NCI-H1436 treated with DMSO at 0.1 percent for 48 hours (cell line): Measurements from ENCODE around the gene RAB25.
A peak's percentile ranks its signal among the peaks of the same experiment; 100 is the strongest.
"Not testable (repeated sequence)": the region's sequence is repeated elsewhere in the genome, so short reads cannot be mapped to it uniquely, and the experiment has no call there.

Experiments used
- DNase-seq: peaks from one replicate; lab custom pipeline; 2025; lab: John Stamatoyannopoulos, UW

RAB25 gene

GRCh38 chr1:156060937-156061636 lies at the start of gene RAB25:
TSS of gene RAB25 (plus strand) at chr1:156061160. CDS start at chr1:156061401, 241 bp downstream.
- no peak for DNase-seq

GRCh38 chr1:156012051-156012817 lies 48.7 kb upstream of the RAB25 start:
- no peak for DNase-seq

- DNase-seq = no peak
Observed at GRCh38 chr1:156014829-156015228, 46.1 kb upstream of the RAB25 start.

GRCh38 chr1:156019946-156020292 lies 41.0 kb upstream of the RAB25 start:
- no peak for DNase-seq

- peak; percentile 68 for DNase-seq
Observed at GRCh38 chr1:156020293-156021092, 40.5 kb upstream of the RAB25 start, which contains the start of gene SSR2. TSS of gene SSR2 (minus strand) at chr1:156020951. CDS start at chr1:156020167, 784 bp downstream.

GRCh38 chr1:156021093-156021428 lies 39.9 kb upstream of the RAB25 start:
- DNase-seq = no peak

GRCh38 chr1:156021954-156022353 lies 39.0 kb upstream of the RAB25 start:
- no peak for DNase-seq

- DNase-seq = no peak
Observed at GRCh38 chr1:156024801-156025200, 36.2 kb upstream of the RAB25 start.

- no peak for DNase-seq
Observed at GRCh38 chr1:156025876-156026275, 35.1 kb upstream of the RAB25 start.

- no peak for DNase-seq
Observed at GRCh38 chr1:156026588-156026987, 34.4 kb upstream of the RAB25 start.

- no peak for DNase-seq
Observed at GRCh38 chr1:156033011-156033410, 27.9 kb upstream of the RAB25 start.

GRCh38 chr1:156034991-156035390 lies 26.0 kb upstream of the RAB25 start:
- DNase-seq = not testable (repeated sequence)

- DNase-seq = no peak
Observed at GRCh38 chr1:156042828-156043227, 18.1 kb upstream of the RAB25 start.

- no peak for DNase-seq
Observed at GRCh38 chr1:156045076-156045475, 15.9 kb upstream of the RAB25 start.

- DNase-seq = no peak
Observed at GRCh38 chr1:156048663-156049258, 12.2 kb upstream of the RAB25 start.

- DNase-seq = no peak
Observed at GRCh38 chr1:156050376-156050775, 10.6 kb upstream of the RAB25 start.

- no peak for DNase-seq
Observed at GRCh38 chr1:156051011-156051725, 9.8 kb upstream of the RAB25 start.

- no peak for DNase-seq
Observed at GRCh38 chr1:156052862-156053767, 7.8 kb upstream of the RAB25 start.

- no peak for DNase-seq
Observed at GRCh38 chr1:156053768-156054499, 7.0 kb upstream of the RAB25 start, which contains the start of gene UBQLN4. TSS of gene UBQLN4 (minus strand) at chr1:156053798. CDS start at chr1:156053701, 97 bp downstream.
